HuH-7.5 (cell line): ENCODE results near the gene AGBL3.

ENCODE experiments used
- DNase-seq: peaks from one replicate; pipeline ENCODE4 v3.0.0; 2011; ENCODE audit warnings: low spot score

AGBL3 gene

GRCh38 chr7:134986363-134987251 is at the start of gene AGBL3:
Gene AGBL3 (plus strand): TSS chr7:134986508. CDS start chr7:134987934, 1,426 bp downstream.
- DNase-seq = peak; percentile 77

GRCh38 chr7:134936893-134937510 is 49.3 kb upstream of the AGBL3 start:
- no peak for DNase-seq

GRCh38 chr7:134938141-134938540 is 48.2 kb upstream of the AGBL3 start:
- DNase-seq = no peak

GRCh38 chr7:134939136-134939535 is 47.2 kb upstream of the AGBL3 start:
- no peak for DNase-seq

- no peak for DNase-seq
These were observed 45.6 kb upstream of the AGBL3 start for GRCh38 chr7:134940729-134941128.

GRCh38 chr7:134941185-134941900 is 45.0 kb upstream of the AGBL3 start:
- DNase-seq = no peak

GRCh38 chr7:134941952-134942351 is 44.4 kb upstream of the AGBL3 start:
- DNase-seq = no peak

GRCh38 chr7:134942690-134943466 is 43.4 kb upstream of the AGBL3 start:
- DNase-seq = no peak

- DNase-seq = no peak
These were observed 42.4 kb upstream of the AGBL3 start for GRCh38 chr7:134943785-134944400.

- no peak for DNase-seq
These were observed 40.6 kb upstream of the AGBL3 start for GRCh38 chr7:134945691-134946090.

GRCh38 chr7:134946260-134946659 is 40.0 kb upstream of the AGBL3 start:
- no peak for DNase-seq

- DNase-seq = no peak
These were observed 39.0 kb upstream of the AGBL3 start for GRCh38 chr7:134947329-134947728.

- DNase-seq = no peak
These were observed 38.5 kb upstream of the AGBL3 start for GRCh38 chr7:134947831-134948230.

- no peak for DNase-seq
These were observed 38.1 kb upstream of the AGBL3 start for GRCh38 chr7:134948246-134948645.

- no peak for DNase-seq
These were observed 37.6 kb upstream of the AGBL3 start for GRCh38 chr7:134948736-134949135.

GRCh38 chr7:134949171-134949570 is 37.1 kb upstream of the AGBL3 start:
- DNase-seq = no peak

- DNase-seq = no peak
These were observed 31.9 kb upstream of the AGBL3 start for GRCh38 chr7:134954197-134955082.

- no peak for DNase-seq
These were observed 29.3 kb upstream of the AGBL3 start for GRCh38 chr7:134957005-134957404.

GRCh38 chr7:134959810-134960209 is 26.5 kb upstream of the AGBL3 start:
- DNase-seq = no peak

GRCh38 chr7:134962270-134962780 is 24.0 kb upstream of the AGBL3 start:
- no peak for DNase-seq
